Ramos (cell line): ENCODE measurements around the gene MRRF.

Experiments
- in situ Hi-C: fragments of 300-500 bp; cut with MboI; formaldehyde crosslinking; loops from one replicate; pipeline ENCODE4 v1.14.3; 2022; ENCODE audit warnings: low sequenced_read_pairs; ENCODE audit not compliant: unreplicated experiment

The MRRF gene

GRCh38 chr9:122372856-122373845 is 108.5 kb downstream of the MRRF start:
- in situ Hi-C loops: loop anchor here (25.0 kb wide), 1 partner anchor 711 kb away; the partner anchor contains the start of gene DAB2IP

GRCh38 chr9:122374885-122375420 is 110.3 kb downstream of the MRRF start:
- in situ Hi-C loops: loop anchor here (25.0 kb wide), 1 partner anchor 713 kb away; the partner anchor contains the start of gene DAB2IP

DNA sequence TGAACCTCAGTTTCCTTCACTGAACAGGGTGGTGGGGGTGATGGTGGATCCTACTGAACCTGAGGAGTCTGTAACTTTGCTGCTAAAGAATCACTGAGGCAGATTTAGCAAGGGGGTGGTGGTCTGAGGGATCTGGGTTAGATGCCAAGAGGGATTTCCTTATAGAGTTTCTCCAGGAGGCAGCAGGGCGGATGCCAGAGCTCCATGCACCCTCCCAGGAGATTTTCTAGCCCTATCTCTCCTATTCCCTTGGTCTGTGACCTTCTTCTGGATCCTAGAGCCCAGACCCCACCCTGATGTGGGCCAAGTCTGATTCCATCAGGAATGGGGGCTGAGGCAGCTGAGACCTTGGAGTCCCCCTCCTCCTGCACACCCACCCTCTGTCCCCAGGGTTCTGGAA is 112.1 kb downstream of the MRRF start:
- in situ Hi-C loops: no loop called here

DNA sequence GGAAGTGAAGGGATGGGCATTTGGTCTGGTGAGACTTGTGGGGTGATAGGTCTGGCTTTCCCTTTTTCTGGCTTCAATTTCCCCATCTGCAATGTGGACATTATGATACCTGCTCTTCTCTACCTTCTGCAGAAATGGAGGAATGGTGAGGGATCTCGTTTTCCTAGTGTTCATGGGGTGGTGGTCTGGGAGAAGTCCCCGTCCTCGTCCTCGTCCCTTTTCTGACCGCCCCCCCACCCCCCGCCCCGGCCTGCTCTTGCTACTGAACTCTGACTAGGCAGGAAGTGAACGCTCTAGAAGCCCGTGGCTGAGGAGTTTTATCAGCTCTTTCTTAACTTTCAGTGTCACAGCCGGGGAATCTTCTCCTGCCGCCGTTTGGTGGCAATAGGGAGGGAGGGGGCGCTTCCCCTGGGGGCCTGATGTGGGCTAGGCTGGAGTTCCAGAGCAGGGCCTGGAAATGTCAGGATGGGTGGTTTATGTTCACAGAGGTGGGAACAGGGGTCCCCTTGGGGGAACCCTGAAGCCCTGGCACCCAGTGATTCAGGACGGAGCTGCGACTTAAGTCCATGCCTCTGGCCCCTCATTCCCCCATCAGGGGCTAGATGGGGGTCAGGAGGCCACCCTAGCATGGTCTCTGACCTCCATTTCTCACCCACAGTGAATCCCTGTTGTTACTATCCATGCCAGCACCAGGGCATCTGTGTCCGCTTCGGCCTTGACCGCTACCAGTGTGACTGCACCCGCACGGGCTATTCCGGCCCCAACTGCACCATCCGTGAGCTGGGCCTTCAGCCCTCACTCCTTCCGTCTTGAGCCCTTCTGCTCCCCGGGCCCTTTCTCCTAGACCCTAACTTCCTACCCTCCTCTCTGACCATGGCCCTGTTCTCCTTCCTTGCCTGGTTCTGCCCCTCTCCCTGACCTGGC is 112.8 kb downstream of the MRRF start:
- in situ Hi-C loops: no loop called here

- in situ Hi-C loops: no loop called here
These were observed 113.6 kb downstream of the MRRF start for GRCh38 chr9:122378236-122378635.

DNA sequence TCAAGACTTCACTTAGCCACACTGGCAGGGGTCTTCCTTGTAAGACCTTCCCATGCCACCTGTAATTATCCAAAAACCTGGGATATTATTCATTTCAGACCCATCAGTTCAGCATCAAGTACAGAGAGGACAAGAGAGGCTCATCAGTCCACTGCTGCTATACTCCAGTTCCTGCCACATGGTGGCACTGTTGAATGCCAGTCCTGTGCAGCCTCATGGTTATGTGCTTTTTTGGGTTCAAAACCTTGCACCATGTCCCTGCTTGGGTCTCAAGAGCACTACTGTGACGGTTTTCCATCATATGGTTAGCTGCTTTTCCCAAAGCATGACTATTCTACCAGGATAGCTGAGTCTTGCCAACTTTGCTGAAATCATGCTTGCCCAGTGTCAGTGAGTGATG is 114.7 kb downstream of the MRRF start:
- in situ Hi-C loops: no loop called here

GRCh38 chr9:122380293-122380692 is 115.6 kb downstream of the MRRF start:
- in situ Hi-C loops: no loop called here
